GM23338 (cell line): ENCODE results near the gene ATIC. TPM values are rescaled to one million over a fixed set of nuclear protein-coding genes. Genes with fewer than 3 reads are reported as not detected.

Experiments used
- ATAC-seq: fragments of 200-7000 bp; cut with Tn5 transposase; 3 replicates; pipeline ENCODE4 v1.9.1; 2020
- DNase-seq: peaks from one replicate; pipeline ENCODE4 v3.0.0-alpha.2; 2015; ENCODE audit warnings: low spot score
- H2AFZ ChIP-seq: fragments of 200-600 bp; sonication (generic); 2 replicates; pipeline ENCODE4 v1.8.0; 2016; ENCODE audit warnings: antibody characterized with exemption, mild to moderate bottlenecking, moderate library complexity
- H3F3A ChIP-seq: fragments of 200-600 bp; sonication (generic); replicated peaks from 2 replicates; pipeline ENCODE4 v1.8.0; 2017; ENCODE audit warnings: antibody characterized with exemption, mixed run types, low read depth
- H3K27ac ChIP-seq: fragments of 200-600 bp; sonication (generic); 2 replicates; pipeline ENCODE4 v1.6.1; 2016; ENCODE audit warnings: low read depth
- H3K27me3 ChIP-seq: fragments of 200-600 bp; sonication (generic); 2 replicates; pipeline ENCODE4 v1.8.0; 2016; ENCODE audit warnings: mild to moderate bottlenecking, mixed run types, moderate library complexity; ENCODE audit not compliant: insufficient read depth
- H3K36me3 ChIP-seq: fragments of 200-600 bp; sonication (generic); 2 replicates; pipeline ENCODE4 v1.8.0; 2016; ENCODE audit warnings: mild to moderate bottlenecking; ENCODE audit not compliant: insufficient read depth
- H3K4me1 ChIP-seq: fragments of 200-600 bp; sonication (generic); 2 replicates; pipeline ENCODE4 v1.8.0; 2016; ENCODE audit warnings: mild to moderate bottlenecking, moderate library complexity; ENCODE audit not compliant: insufficient read depth
- H3K4me2 ChIP-seq: fragments of 200-600 bp; sonication (generic); 2 replicates; pipeline ENCODE4 v1.7.1; 2017; ENCODE audit warnings: mixed run types
- H3K4me3 ChIP-seq: fragments of 200-600 bp; sonication (generic); 2 replicates; pipeline ENCODE4 v1.6.1; 2016; ENCODE audit warnings: mixed run types
- H3K79me2 ChIP-seq: fragments of 200-600 bp; sonication (generic); replicated peaks from 2 replicates; pipeline ENCODE4 v1.8.0; 2017; ENCODE audit warnings: mild to moderate bottlenecking; ENCODE audit not compliant: insufficient read depth
- H3K9me2 ChIP-seq: fragments of 200-600 bp; sonication (generic); 2 replicates; pipeline ENCODE4 v1.8.0; 2017; ENCODE audit not compliant: insufficient read depth
- H4K20me1 ChIP-seq: fragments of 200-600 bp; sonication (generic); replicated peaks from 2 replicates; pipeline ENCODE4 v1.8.0; 2017; ENCODE audit warnings: mild to moderate bottlenecking; ENCODE audit not compliant: insufficient read depth
- H3K27ac Mint-ChIP-seq: 2 replicates; pipeline ENCODE4 v1.8.0; 2020; ENCODE audit warnings: inconsistent platforms, mild to moderate bottlenecking, moderate library complexity, mixed read lengths
- H3K27me3 Mint-ChIP-seq: 3 replicates; pipeline ENCODE4 v1.8.0; 2022; ENCODE audit warnings: low read depth, mild to moderate bottlenecking, moderate library complexity, mixed read lengths, inconsistent platforms; ENCODE audit not compliant: insufficient read depth, poor library complexity
- H3K36me3 Mint-ChIP-seq: 3 replicates; pipeline ENCODE4 v1.8.0; 2021; ENCODE audit warnings: low read depth, mild to moderate bottlenecking, inconsistent platforms, moderate library complexity, mixed read lengths
- H3K4me1 Mint-ChIP-seq: 3 replicates; pipeline ENCODE4 v1.8.0; 2020; ENCODE audit warnings: mild to moderate bottlenecking, inconsistent platforms, mixed read lengths
- H3K4me3 Mint-ChIP-seq: 3 replicates; pipeline ENCODE4 v1.8.0; 2021; ENCODE audit warnings: moderate library complexity, mild to moderate bottlenecking, inconsistent platforms, mixed read lengths
- H3K9me3 Mint-ChIP-seq: 3 replicates; pipeline ENCODE4 v1.8.0; 2020; ENCODE audit warnings: moderate library complexity, mild to moderate bottlenecking, inconsistent platforms, mixed read lengths
- CREB1 ChIP-seq: fragments of 250-450 bp; sonication (Bioruptor Pico); IDR thresholded peaks from 2 replicates; pipeline ENCODE4 v1.5.0; 2020; ENCODE audit warnings: low read depth, mild to moderate bottlenecking, moderate library complexity
- EZH2 ChIP-seq: fragments of 200-600 bp; sonication (generic); IDR thresholded peaks from one replicate; pipeline ENCODE4 v1.8.0; 2017; ENCODE audit warnings: antibody characterized with exemption, mild to moderate bottlenecking, low read depth; ENCODE audit not compliant: unreplicated experiment
- EZH2phosphoT487 ChIP-seq: fragments of 200-600 bp; sonication (generic); IDR thresholded peaks from one replicate; pipeline ENCODE4 v1.8.1; 2018; ENCODE audit warnings: antibody characterized with exemption; ENCODE audit not compliant: unreplicated experiment
- JUNB ChIP-seq: IDR thresholded peaks from one replicate; pipeline ENCODE4 v1.6.1; 2016; ENCODE audit warnings: antibody characterized with exemption; ENCODE audit not compliant: unreplicated experiment
- NANOG ChIP-seq: IDR thresholded peaks from 2 replicates; pipeline ENCODE4 v1.6.1; 2016; ENCODE audit warnings: antibody characterized with exemption, borderline replicate concordance
- REST ChIP-seq: IDR thresholded peaks from one replicate; pipeline ENCODE4 v1.6.1; 2018; ENCODE audit warnings: antibody characterized with exemption; ENCODE audit not compliant: unreplicated experiment
- STAT1 ChIP-seq: IDR thresholded peaks from one replicate; pipeline ENCODE4 v1.6.1; 2016; ENCODE audit warnings: antibody characterized with exemption; ENCODE audit not compliant: unreplicated experiment
- ZNF114 ChIP-seq: fragments of 250-450 bp; sonication (Bioruptor Pico); IDR thresholded peaks from 2 replicates; pipeline ENCODE4 v1.5.0; 2020; ENCODE audit warnings: mild to moderate bottlenecking, moderate library complexity
- ZNF462 ChIP-seq: fragments of 250-450 bp; sonication (Bioruptor Pico); IDR thresholded peaks from 2 replicates; pipeline ENCODE4 v1.5.0; 2020; ENCODE audit warnings: mild to moderate bottlenecking, moderate library complexity
- polyA plus RNA-seq: library from polyadenylated mRNA; unstranded; fragments of >200 nt; fragmentation: Nextera tagmentation; extraction: Ambion mirVana; gene quantifications from 2 replicates; pipeline ENCODE4 v1.2.1, GENCODE V29; 2016
- total RNA-seq: library from RNA; depleted of rRNA; stranded (reverse); fragments of >200 nt; shearing (Covaris generic); gene quantifications from 2 replicates; pipeline ENCODE4 v1.2.3, GENCODE V29; 2014
- TF ChIP-seq, protein P1 (sequence below): IDR thresholded peaks from 2 replicates; pipeline ENCODE4 v1.6.1; 2016; ENCODE audit warnings: antibody characterized with exemption
- TF ChIP-seq, protein P2 (sequence below), 2 experiments: fragments of 200-600 bp in 1 of 2; sonication (generic) in 1 of 2; conservative IDR thresholded peaks; 2 replicates each; pipeline versions ENCODE4 v1.5.1 to v1.6.1; 2016 to 2017; ENCODE audit warnings: antibody characterized with exemption in 2 of 2, low read depth in 2 of 2, mild to moderate bottlenecking in 2 of 2, moderate library complexity in 1 of 2

Gene ATIC
- total and polyA plus RNA-seq, 2 experiments from 2014 or later: 118 to 185 TPM

DNA sequence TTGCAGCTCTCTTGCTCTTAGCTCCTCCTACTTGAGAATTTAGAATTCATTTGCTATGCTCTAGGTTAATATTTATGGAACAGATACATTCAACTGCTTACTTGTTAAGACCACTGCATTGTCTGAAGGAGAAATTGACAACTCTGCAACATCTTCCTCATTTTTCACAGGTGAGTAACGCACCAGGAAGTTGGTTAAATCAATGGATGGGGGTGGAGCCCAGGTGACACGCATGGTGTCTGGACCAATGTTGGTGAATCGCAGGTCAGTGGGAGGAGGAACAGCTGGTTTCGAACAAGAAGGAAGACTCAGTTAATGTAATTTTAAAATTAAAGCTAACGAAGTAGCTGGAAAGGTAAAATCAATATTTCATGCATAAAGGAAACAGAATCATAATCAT, 79.7 kb downstream of the ATIC start (continued):
- TF ChIP-seq, protein P1, sequence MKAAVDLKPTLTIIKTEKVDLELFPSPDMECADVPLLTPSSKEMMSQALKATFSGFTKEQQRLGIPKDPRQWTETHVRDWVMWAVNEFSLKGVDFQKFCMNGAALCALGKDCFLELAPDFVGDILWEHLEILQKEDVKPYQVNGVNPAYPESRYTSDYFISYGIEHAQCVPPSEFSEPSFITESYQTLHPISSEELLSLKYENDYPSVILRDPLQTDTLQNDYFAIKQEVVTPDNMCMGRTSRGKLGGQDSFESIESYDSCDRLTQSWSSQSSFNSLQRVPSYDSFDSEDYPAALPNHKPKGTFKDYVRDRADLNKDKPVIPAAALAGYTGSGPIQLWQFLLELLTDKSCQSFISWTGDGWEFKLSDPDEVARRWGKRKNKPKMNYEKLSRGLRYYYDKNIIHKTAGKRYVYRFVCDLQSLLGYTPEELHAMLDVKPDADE: no peak
- no peak for TF ChIP-seq EZH2
- TF ChIP-seq JUNB: no peak
- TF ChIP-seq NANOG: no peak
- no peak for TF ChIP-seq ZNF114
- no peak for TF ChIP-seq REST

DNA sequence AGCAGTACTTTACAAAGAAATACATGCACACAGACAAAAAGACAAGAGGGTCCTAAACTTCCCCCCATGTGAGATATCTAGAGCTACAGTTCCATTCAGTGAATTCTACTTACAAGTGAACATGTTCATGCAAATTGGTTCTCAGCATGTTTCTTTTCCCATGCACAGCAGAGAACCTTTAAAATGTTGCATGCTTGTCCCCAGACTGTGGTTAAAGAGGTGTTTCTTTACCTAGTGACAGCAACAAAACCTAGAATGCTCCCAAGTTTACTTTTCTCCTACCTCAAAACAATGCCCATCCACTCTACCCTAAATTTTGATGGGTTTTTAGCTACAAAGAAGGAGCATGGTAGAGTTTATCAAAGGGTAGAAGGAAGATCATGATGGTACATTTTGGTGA, 80.3 kb downstream of the ATIC start:
- Histone ChIP-seq H3K4me2 (no peak overlapping the region), H3K79me2 (no peaks in the 10 kb centered on the region), H3F3A (no peaks in the 10 kb centered on the region), H4K20me1 (no peaks in the 10 kb centered on the region), H3K4me1 (peaks cover 6% of the 10 kb centered on the region; the same call in 1 of the 2 replicates), H2AFZ (no peak overlapping the region), H3K9me2 (no peaks in the 10 kb centered on the region), H3K36me3 (peaks cover 46% of the 10 kb centered on the region), H3K4me3 (no peak overlapping the region), H3K27ac (no peak overlapping the region), H3K27me3 (no peaks in the 10 kb centered on the region)
- Mint-ChIP-seq H3K36me3 (peaks cover 56% of the 10 kb centered on the region), H3K27ac (no peak overlapping the region), H3K4me1 (peaks cover 18% of the 10 kb centered on the region), H3K4me3 (no peak overlapping the region), H3K27me3 (no peaks in the 10 kb centered on the region), H3K9me3 (peaks cover 6% of the 10 kb centered on the region; the same call in 1 of the 3 replicates)
- DNase-seq: no peak
- ATAC-seq: no peak
- TF ChIP-seq, protein P1: no peak
- TF ChIP-seq ZNF462: no peak
- TF ChIP-seq, protein P2, sequence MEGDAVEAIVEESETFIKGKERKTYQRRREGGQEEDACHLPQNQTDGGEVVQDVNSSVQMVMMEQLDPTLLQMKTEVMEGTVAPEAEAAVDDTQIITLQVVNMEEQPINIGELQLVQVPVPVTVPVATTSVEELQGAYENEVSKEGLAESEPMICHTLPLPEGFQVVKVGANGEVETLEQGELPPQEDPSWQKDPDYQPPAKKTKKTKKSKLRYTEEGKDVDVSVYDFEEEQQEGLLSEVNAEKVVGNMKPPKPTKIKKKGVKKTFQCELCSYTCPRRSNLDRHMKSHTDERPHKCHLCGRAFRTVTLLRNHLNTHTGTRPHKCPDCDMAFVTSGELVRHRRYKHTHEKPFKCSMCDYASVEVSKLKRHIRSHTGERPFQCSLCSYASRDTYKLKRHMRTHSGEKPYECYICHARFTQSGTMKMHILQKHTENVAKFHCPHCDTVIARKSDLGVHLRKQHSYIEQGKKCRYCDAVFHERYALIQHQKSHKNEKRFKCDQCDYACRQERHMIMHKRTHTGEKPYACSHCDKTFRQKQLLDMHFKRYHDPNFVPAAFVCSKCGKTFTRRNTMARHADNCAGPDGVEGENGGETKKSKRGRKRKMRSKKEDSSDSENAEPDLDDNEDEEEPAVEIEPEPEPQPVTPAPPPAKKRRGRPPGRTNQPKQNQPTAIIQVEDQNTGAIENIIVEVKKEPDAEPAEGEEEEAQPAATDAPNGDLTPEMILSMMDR (conservative IDR thresholded peaks at IDR 0.05; ENCODE audit: low read depth in 2 of 2): no peak
- no peak for TF ChIP-seq STAT1
- TF ChIP-seq NANOG: no peak
- no peak for TF ChIP-seq EZH2phosphoT487
- no peak for TF ChIP-seq CREB1
- no peak for TF ChIP-seq EZH2
